Activated naive CD4-positive, alpha-beta T cell treated with anti-CD3 and anti-CD28 coated beads, Interleukin-2, amount 10 ng/mL, durations not matched to agents 7 days and 5 days (primary cell): ENCODE measurements around the gene RAB3D.
"Not testable (repeated sequence)": the region's sequence is repeated elsewhere in the genome, so short reads cannot be mapped to it uniquely, and the experiment has no call there.

Source experiments
- CTCF ChIA-PET: fragments of 350-600 bp; sonication (Branson Sonifier 250); formaldehyde crosslinking; loops from one replicate; lab custom pipeline; 2021; ENCODE audit warnings: antibody characterized with exemption; lab: Charles Lee
- DNase-seq: peaks from one replicate; pipeline ENCODE4 v3.0.0-alpha.2; 2020
- H3K27ac Mint-ChIP-seq: one replicate; pipeline ENCODE4 v1.8.0; 2021; ENCODE audit warnings: mild to moderate bottlenecking, moderate library complexity, mixed read lengths
- H3K27me3 Mint-ChIP-seq: one replicate; pipeline ENCODE4 v1.8.0; 2021; ENCODE audit warnings: mild to moderate bottlenecking, mixed read lengths
- H3K36me3 Mint-ChIP-seq: one replicate; pipeline ENCODE4 v1.8.0; 2021; ENCODE audit warnings: mixed read lengths
- H3K4me1 Mint-ChIP-seq: one replicate; pipeline ENCODE4 v1.8.0; 2021; ENCODE audit warnings: mixed read lengths
- H3K4me3 Mint-ChIP-seq: one replicate; pipeline ENCODE4 v1.8.0; 2021; ENCODE audit warnings: mild to moderate bottlenecking, moderate library complexity, mixed read lengths
- H3K9me3 Mint-ChIP-seq: one replicate; pipeline ENCODE4 v1.8.0; 2021; ENCODE audit warnings: mixed read lengths

The RAB3D gene

DNA sequence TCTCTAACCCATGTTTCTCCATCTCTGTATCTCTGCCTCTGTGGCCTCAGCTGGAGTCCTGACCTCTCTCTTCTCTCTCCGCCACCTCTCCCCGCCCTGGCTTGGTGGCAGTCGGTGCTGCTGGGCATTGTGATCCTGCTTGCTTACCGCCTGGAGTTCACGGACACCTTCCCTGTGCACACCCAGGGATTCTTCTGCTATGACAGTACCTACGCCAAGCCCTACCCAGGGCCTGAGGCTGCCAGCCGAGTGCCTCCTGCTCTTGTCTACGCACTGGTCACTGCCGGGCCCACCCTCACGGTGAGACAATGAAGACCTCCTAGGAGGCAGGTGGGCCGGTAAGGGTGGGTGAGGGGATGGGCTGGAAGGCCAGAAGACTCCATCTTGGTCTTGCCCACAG lies 20.0 kb upstream of the RAB3D start:
- no peaks in the 10 kb centered on the region for H3K9me3 Mint-ChIP-seq
- H3K27me3 Mint-ChIP-seq, result peaks cover 41% of the 10 kb centered on the region
- H3K27ac Mint-ChIP-seq, result no peak overlapping the region
- H3K4me1 Mint-ChIP-seq, result peaks cover 6% of the 10 kb centered on the region
- DNase-seq, result no peak
- no peaks in the 10 kb centered on the region for H3K36me3 Mint-ChIP-seq
- CTCF ChIA-PET, result no interaction called here
- no peak overlapping the region for H3K4me3 Mint-ChIP-seq

DNA sequence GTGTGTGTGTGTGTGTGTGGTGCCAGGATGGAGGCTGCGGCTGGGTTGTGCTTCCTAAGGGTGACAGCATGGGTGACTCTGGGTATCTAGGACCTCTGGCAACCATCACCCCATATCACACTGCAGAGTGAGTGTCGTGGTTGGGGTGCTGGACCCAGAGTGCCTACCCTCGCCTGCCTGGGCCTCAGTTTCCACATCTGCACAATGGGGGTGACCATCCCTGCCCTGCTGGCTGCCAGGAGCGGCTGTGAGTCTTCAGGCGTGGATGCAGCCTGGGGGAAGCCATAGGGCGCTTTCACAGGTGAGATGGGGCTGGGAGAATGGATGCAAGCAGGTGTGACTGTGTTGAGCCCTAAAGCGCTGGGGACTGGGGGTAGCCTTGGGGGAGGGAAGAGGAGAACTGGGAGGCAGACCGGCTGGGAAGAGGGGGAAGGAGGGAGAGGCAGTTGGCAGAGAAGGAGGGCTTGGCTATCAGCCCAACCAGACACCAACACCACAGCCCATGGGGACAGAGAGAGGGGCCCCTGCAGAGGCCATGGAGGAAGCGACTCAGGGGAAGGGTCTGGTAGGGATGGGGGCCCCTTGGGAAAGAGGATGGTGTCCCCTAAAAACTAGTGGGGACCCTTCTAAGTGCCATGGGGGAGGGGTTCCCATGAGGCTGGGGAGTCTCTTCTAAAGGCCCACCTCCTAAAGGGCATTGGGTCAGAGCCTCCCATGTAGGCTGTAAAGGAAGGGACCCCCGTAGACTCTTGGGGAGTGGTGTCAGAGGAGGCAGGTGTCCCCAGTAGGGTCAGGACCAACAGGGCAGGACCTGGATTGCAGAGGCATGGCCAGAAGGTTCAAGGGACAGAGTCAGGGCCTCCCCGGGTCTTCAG lies 17.5 kb upstream of the RAB3D start:
- Mint-ChIP-seq H3K27ac (no peak overlapping the region), H3K4me3 (no peak overlapping the region), H3K27me3 (peaks cover 54% of the 10 kb centered on the region), H3K9me3 (no peaks in the 10 kb centered on the region), H3K36me3 (no peaks in the 10 kb centered on the region), H3K4me1 (peaks cover 7% of the 10 kb centered on the region)
- DNase-seq, result no peak
- CTCF ChIA-PET, result no interaction called here

DNA sequence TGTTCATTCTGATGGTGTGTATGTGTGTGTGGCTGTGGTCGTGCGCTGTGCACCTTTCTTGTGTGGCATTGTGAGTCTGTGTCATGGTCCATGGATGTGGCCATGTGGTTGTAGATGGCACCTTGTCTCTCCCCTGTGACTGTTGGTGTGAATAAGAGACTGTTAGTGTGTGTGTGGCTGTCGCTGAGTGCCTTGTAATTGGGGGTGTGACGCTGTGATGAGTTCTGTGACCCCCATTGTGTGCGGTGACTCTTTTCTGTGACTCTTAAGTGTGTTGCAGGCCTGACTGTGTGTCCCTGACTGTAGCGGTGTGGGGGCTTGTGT lies 16.6 kb upstream of the RAB3D start:
- H3K36me3 Mint-ChIP-seq, result no peaks in the 10 kb centered on the region
- H3K9me3 Mint-ChIP-seq, result no peaks in the 10 kb centered on the region
- no peak for DNase-seq
- H3K4me3 Mint-ChIP-seq, result peak overlapping the region; percentile 16
- peaks cover 61% of the 10 kb centered on the region for H3K27me3 Mint-ChIP-seq
- no peak overlapping the region for H3K27ac Mint-ChIP-seq
- H3K4me1 Mint-ChIP-seq, result peaks cover 7% of the 10 kb centered on the region
- CTCF ChIA-PET, result no interaction called here

DNA sequence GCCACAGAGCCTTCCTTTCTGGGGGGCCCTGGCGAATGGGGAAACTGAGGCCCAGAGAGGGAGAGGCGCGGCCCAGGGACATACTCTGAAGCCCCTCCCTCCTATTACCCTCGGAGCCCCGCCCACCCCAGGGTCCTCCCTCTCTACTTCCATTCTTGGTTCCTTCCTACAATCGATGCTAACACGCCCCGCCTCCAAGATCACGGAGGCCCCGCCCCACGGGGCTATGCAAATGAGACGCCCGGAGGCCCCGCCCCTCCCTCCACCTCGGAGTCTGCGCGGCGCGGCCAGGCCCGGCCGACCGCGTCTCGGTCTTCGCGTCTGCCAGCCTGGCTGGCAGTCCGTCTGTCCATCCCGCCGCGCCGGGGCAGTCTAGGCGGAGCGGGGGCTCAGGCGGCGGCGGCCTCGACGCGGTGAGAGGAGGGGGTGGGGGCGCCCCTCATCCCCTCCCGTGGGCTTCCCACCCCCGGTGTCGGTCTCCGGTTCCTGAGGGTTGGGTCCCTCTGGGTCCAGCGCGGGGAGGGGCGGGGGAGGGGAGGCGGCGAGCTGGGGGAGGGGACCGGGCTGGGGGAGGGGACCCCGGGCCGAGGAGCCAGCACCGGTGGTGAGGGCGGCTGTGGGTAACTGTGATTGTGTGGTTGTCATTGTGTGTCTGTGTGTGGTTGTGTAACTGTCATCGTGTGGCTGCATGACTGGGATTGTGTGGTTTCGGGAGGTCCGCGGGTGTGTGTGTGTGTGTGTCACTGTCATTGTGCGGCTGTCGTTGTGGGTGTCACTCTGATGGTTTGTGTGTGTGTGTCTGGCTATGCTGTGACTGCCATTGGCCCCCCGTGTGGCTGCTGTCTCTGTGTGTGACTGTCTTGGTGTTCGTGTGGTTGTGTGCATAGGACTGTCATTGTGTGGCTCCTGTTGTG lies 16.0 kb upstream of the RAB3D start, which contains the start of gene PLPPR2:
Gene PLPPR2 (plus strand): TSS at position 273 of the 914 bp plus-strand sequence. CDS start 2,242 bp downstream, outside the sequence.
- H3K9me3 Mint-ChIP-seq, result no peaks in the 10 kb centered on the region
- peaks cover 7% of the 10 kb centered on the region for H3K4me1 Mint-ChIP-seq
- H3K36me3 Mint-ChIP-seq, result no peaks in the 10 kb centered on the region
- no peak within 1 kb of the TSS for H3K27ac Mint-ChIP-seq
- DNase-seq, result peak; percentile 90
- CTCF ChIA-PET, result no interaction called here
- peaks cover 63% of the 10 kb centered on the region for H3K27me3 Mint-ChIP-seq
- peak within 1 kb of the TSS; percentile 16 for H3K4me3 Mint-ChIP-seq

DNA sequence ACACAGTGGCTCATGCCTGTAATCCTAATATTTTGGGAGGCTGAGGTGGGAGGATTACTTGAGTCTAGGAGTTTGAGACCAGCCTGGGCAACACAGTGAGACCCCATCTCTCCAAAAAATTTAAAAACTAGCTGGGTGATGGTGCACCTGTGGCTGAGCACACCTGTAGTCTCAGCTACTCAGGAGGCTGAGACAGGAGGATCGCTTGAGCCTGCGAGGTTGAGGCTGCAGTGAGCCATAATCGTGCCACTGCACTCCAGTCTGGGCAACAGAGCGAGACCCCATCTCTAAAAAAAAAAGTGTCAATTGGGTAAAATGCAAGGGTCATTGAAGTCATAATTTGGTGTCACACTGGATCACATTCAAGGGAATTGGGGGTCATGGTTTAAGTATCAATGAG lies 14.6 kb upstream of the RAB3D start:
- H3K9me3 Mint-ChIP-seq, H3K36me3 Mint-ChIP-seq, DNase-seq, H3K4me1 Mint-ChIP-seq, H3K4me3 Mint-ChIP-seq, CTCF ChIA-PET, H3K27ac Mint-ChIP-seq: not testable (repeated sequence)
- H3K27me3 Mint-ChIP-seq, result peaks cover 61% of the 10 kb centered on the region

DNA sequence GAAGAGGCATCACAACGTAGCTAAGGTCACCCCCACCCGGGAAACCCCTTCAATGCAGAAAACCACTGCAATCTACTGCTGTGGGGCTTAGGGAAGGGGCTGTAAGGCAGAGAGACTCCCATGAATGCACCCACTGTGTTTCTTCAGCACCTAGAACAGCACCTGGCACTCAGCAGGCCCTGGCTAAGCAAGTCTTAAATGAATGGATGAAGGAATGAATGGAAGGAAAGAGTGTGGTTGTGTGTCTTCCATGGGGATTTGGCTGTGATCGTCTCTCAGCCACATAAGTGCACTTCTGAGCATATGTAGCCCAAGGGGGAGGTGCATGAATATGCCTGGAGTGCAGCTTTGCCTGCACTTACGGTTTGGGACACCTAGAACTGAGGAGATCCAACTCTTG lies 9.7 kb upstream of the RAB3D start:
- Mint-ChIP-seq H3K36me3 (peaks cover 1% of the 10 kb centered on the region), H3K9me3 (peaks cover 11% of the 10 kb centered on the region), H3K27me3 (peaks cover 21% of the 10 kb centered on the region), H3K4me3 (no peak overlapping the region), H3K4me1 (peaks cover 27% of the 10 kb centered on the region), H3K27ac (no peak overlapping the region)
- DNase-seq, result no peak
- CTCF ChIA-PET, result no interaction called here

DNA sequence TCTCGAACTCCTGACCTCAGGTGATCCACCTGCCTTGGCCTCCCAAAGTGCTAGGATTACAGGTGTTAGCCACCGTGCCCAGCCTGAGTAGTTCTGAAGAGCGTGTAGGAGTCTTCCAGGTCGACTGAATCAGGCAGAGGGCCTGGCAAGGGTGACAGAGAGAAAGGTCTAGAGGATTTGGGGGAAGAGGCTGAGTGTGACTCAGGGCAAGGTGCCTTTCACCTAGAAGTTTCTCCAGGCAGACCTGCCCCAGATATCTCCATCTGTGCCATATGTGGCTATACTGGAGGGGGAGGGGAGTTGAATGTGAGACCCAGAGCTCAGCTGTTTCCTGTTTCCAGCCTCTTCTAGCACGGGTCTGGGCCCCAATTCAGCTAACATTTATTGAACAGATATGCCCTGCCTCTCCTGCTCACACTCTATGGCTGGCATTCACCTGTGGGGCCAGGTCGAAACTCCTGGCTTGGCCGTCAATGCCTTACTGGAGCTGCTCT lies 8.1 kb upstream of the RAB3D start:
- Mint-ChIP-seq H3K9me3 (peaks cover 11% of the 10 kb centered on the region), H3K27me3 (peaks cover 11% of the 10 kb centered on the region), H3K36me3 (peaks cover 1% of the 10 kb centered on the region), H3K27ac (peak overlapping the region; percentile 39), H3K4me3 (peak overlapping the region; percentile 88), H3K4me1 (peaks cover 27% of the 10 kb centered on the region)
- CTCF ChIA-PET, result interaction anchor here (1.1 to 2.1 kb wide), 2 partner anchors 29 to 34 kb away, joined by 3 to 8 read pairs; no protein-coding TSS in a partner anchor
- DNase-seq, result no peak

DNA sequence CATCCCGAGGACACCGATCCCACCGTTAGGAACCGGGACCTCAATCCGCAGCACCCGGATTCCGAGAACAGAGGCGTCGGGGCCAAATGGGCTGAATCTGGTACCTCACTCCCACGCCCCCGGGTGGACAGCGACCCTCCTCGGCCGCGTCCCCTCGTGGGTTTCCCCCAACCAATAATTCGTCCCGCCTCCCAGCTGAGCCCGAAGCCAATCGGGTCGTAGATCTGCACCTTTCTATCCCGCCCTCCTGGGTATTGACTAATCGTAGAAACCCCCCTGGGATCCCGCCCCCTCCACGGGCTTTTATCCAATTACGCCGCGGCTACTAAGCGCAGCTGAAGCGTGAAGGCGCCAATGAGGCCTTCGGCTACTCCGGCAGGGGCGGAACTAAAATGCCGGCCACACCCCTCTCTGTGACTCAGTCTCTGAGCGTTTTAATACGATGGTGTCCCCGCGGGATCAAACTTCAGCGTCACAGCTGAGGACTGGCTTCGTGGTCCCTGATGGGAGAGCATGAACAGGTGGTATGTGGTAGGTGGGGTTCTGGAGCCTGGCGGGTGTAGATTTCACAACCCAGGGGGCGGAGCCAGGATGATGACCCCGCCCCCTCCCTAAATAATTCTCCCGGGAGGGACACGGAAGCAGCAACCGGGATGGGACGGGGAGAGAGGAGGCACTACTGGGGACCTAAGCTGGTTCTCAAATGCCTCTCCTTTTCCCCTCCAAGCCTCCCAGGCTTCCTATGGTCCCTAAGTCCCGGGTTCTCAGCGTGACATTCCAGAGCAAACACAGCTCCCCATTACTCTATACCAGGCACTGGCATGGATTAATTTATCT lies 6.9 kb upstream of the RAB3D start, which contains the start of the genes CCDC159 and TMEM205:
Gene CCDC159 (plus strand): TSS at position 416 of the 837 bp plus-strand sequence. CDS start 88 bp downstream, at position 504.
Gene TMEM205 (minus strand): TSS at position 165 of the 837 bp plus-strand sequence. CDS start 649 bp downstream, outside the sequence.
- Mint-ChIP-seq H3K27ac (peak within 1 kb of the TSS; percentile 88), H3K27me3 (peaks cover 7% of the 10 kb centered on the region), H3K36me3 (peaks cover 1% of the 10 kb centered on the region), H3K9me3 (peaks cover 11% of the 10 kb centered on the region), H3K4me3 (peak within 1 kb of the TSS; percentile 88), H3K4me1 (peaks cover 27% of the 10 kb centered on the region)
- CTCF ChIA-PET, result interaction anchor here (0.7 to 2.1 kb wide), 4 partner anchors 23 to 55 kb away, joined by 3 to 8 read pairs (median 4); no protein-coding TSS in a partner anchor
- peak; percentile 100 for DNase-seq

DNA sequence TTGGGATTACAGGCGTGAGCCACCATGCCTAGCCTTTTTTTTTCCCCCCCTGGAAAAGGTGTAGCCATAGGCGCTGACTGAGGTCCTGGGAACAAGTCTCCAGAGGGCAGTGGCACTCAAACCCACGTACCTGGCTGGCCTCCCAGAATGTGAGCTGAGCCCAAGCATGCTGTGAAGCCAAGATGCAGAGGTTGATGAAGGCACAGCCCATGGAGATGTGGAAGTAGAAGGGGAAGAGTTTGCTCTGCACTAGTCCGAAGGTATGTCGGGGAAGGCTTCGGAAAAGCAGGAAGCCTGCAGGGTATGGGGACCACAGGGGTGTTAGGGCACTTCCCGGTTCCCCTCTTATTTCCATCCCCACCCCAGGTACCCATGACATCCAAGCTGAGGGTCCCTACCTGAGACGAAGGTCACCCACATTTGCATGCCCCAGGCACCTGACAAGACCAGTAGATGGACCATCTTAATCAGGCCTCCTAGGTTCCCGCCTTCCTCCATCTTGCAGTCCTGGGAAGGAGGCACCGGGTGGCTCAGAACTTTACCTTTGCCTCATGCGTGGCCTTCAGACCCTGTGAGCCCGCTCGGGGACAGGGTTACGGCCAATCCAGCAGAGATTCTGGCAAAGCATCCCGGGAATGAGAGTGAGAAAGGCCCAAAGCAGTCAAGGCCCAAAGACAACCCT lies 5.8 kb upstream of the RAB3D start:
- Mint-ChIP-seq H3K27me3 (no peaks in the 10 kb centered on the region), H3K4me3 (peak overlapping the region; percentile 88), H3K9me3 (peaks cover 11% of the 10 kb centered on the region), H3K4me1 (peaks cover 27% of the 10 kb centered on the region), H3K27ac (peak overlapping the region; percentile 88), H3K36me3 (peaks cover 1% of the 10 kb centered on the region)
- DNase-seq, result no peak
- CTCF ChIA-PET, result interaction anchor here (1.1 kb wide), 1 partner anchor 33 kb away, joined by 3 read pairs; no protein-coding TSS in a partner anchor

DNA sequence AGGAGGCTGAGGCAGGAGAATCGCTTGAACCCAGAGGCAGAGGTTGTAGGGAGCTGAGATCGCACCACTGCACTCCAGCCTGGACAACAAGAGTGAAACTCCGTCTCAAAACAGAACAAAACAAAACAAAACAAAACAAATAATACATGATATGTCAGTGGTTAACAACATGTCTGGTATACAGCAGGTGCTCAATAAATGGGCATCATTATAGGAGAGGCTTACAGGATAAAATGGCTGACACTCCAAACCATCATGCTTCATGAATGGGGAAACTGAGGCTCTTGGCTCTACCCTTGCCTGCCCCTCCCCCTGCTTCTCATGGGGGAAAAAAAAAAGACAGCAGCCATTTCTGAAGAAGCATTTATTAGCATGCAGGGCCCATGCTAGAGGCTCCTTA lies 3.0 kb upstream of the RAB3D start:
- Mint-ChIP-seq H3K27ac (no peak overlapping the region), H3K36me3 (peaks cover 1% of the 10 kb centered on the region), H3K4me1 (peaks cover 47% of the 10 kb centered on the region), H3K4me3 (no peak overlapping the region), H3K9me3 (no peaks in the 10 kb centered on the region), H3K27me3 (peaks cover 7% of the 10 kb centered on the region)
- CTCF ChIA-PET, result no interaction called here
- no peak for DNase-seq

DNA sequence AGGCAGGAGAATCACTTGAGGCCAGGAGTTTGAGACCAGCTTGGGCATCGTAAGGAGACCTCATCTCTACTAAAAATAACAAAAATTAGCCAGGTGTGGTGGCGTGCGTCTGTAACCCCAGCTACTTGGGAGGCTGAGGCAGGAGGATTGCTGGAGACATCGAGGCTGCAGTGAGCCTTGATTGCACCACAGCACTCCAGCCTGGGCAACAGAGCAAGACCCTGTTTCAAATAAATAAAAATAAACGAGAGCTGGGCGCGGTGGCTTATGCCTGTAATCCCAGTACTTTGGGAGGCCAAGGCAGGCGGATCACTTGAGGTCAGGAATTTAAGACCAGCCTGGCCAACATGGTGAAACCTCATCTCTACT lies 626 bp upstream of the RAB3D start:
- not testable (repeated sequence) for H3K27ac Mint-ChIP-seq, DNase-seq
- CTCF ChIA-PET, result interaction anchor here (0.8 to 1.2 kb wide), 2 partner anchors 98 to 202 kb away, joined by 3 to 5 read pairs; no protein-coding TSS in a partner anchor

DNA sequence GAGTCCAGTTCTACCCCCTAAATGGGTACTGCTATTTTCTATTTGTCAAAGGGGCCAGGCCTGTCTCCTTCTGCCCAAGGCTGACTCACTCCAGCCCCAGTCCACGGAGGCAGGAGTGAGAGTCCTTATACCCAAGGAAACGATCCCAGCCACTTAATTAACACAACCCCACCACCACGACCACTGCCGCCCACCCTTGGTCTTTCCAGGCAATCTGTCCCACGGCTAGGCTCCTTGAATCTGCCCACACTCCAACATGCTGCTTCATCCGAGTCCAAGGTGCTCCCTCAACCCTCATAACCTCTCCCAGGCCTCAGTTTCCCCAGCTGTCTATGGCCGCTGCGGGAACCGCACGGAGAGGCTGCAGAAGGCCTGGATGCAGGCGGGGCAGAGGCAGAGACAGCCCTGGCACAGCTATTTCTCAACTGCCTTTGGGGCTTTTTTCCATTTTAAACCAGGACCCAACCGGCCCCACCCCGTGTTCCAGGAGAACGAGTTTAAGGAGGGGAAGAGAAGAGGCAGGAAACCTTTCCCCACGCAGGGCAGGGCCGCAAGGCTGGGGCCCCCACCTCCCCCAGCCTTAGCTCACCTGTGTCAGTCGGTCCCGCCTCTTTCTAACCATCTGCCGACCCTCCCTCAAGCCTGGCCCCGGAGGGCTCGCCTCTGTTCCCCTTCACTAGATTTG lies 746 bp downstream of the RAB3D start:
- CTCF ChIA-PET, result interaction anchor here (1.2 kb wide), 1 partner anchor 97 kb away, joined by 5 read pairs; no protein-coding TSS in a partner anchor
- peaks cover 18% of the 10 kb centered on the region for H3K36me3 Mint-ChIP-seq
- H3K4me3 Mint-ChIP-seq, result peak overlapping the region; percentile 70
- DNase-seq, result no peak
- H3K4me1 Mint-ChIP-seq, result peaks cover 27% of the 10 kb centered on the region
- H3K27me3 Mint-ChIP-seq, result peaks cover 7% of the 10 kb centered on the region
- H3K9me3 Mint-ChIP-seq, result no peaks in the 10 kb centered on the region
- no peak overlapping the region for H3K27ac Mint-ChIP-seq

More for the DNA sequence above, 626 bp upstream of the RAB3D start:
- Mint-ChIP-seq H3K4me1 (peaks cover 31% of the 10 kb centered on the region), H3K36me3 (peaks cover 14% of the 10 kb centered on the region), H3K4me3 (peak overlapping the region; percentile 70)
- not testable (repeated sequence) for H3K27me3 Mint-ChIP-seq, H3K9me3 Mint-ChIP-seq
